Germinal center (tissue), 1 donor: ENCODE results near the gene SLC23A2.
"Not testable (repeated sequence)": the region's sequence is repeated elsewhere in the genome, so short reads cannot be mapped to it uniquely, and the experiment has no call there.

Source experiments
- DNase-seq: peaks from one replicate; pipeline ENCODE4 v3.0.0; 2012; ENCODE audit warnings: mixed read lengths, low spot score

SLC23A2 gene

DNA sequence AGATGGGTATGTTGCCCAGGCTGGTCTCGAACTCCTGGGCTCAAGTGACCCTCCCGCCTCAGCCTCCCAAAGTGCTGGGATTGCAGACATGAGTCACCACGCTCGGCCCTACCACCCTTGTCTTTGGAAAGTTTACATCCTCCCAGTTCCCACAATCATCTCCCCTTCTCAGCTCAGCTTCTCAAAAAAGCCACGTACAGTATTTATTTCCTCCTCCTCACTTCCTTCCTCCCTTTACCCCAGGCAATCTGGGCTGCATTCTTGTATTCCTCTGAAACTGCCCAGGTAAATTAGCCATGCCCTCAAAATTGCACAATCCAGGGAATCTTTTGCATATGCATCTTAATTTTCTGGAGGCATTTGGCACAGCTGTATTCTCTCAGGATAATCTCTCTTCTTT is 7.4 kb upstream of the SLC23A2 start:
- no peak for DNase-seq

GRCh38 chr20:5005326-5005725 is 4.0 kb upstream of the SLC23A2 start:
- no peak for DNase-seq

DNA sequence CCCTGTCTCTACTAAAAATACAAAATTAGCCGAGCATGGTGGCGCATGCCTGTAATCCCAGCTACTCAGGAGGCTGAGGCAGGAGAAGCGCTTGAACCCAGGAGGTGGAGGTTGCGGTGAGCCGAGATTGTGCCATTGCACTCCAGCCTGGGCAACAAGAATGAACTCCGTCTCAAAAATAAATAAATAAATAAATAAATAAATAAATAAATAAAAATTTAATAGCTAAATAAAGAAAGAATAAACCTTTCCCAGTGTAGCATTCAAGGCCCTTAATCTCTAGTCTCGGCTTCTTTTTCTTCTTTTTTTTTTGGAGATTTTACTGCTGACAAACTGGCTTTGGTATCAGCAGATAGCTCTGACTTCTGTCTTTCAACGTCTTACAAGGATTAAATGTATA is 3.5 kb upstream of the SLC23A2 start:
- DNase-seq: not testable (repeated sequence)

DNA sequence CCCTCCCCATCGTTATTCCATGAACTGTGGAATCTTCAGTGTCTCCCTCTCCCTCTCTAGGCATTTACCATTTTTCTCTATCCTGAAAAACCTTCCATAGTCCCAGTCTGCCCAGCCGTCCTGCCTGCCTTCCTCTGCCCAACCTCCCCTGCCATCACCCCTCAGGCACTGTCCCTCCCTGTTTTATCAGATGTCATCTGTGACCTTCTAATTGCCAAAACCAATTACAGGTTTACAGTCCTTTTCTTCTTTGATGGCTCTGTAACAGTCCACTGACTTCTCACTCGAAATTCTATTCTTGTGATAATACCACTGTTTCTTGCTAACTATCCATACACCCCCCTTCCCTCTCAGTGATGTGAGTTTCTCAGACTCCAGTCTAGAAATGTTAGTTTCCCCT is 2.3 kb upstream of the SLC23A2 start:
- no peak for DNase-seq

DNA sequence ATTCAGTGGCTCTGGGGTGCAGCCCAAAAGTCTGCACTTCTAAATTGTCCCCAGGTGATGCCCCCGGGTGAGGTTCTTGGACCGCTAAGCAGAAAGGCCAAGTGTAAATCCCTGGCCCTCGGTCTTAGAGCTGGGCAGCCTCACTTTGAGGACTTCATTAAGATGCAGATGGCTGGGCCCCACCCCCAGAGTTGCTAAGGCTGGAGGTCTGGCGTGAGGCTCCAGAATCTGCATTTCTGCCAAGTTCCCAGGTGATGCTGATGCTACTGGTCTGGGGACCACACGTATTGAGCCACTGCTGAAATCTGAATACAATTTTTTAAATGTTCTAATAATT is 735 bp upstream of the SLC23A2 start:
- peak; percentile 11 for DNase-seq

DNA sequence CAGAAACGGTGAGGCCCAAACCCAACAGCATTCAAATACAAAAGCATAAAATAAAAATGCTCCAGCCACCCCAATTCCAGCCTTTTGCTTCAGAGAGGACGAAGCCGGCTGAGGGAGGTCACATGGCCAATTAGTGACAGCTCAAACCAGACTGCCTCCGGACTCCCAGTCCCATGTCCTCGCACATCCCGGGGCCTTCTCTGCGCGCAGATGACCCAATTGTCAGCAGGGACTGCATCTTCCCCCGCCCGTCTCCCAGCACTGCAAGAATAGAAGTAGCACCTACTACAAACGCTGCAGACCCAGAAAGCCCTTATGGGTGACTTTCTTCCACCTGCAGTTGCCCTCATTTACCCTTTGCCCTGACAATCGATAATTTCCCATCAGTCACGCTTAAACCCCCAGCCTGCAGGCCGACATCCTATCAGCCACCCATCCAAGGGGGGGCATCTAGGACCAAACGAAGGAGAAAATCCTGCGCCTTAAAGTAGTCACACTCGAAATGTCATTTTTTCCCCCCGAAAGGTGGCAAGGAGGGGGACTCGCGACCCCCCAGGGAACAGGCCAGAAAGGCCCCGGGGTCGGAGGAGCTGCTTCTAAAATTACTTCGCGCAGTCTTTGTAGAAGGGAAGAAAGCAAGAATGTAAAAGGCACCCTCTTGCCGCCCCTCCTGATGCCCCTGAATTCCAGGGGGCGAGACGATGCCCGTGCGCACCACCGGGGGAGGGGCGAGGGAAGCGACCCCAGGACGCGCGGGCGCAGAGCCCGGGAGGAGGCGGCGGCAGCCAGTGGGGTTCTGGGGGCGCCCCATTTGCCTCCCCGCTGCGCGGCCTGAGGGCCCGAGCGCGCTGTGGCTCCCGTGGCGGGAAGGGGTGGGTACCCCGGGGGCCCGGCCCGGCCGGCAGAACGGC is 792 bp downstream of the SLC23A2 start:
- DNase-seq: peak; percentile 44

GRCh38 chr20:4999788-5000187 is 1.5 kb downstream of the SLC23A2 start:
- no peak for DNase-seq

DNA sequence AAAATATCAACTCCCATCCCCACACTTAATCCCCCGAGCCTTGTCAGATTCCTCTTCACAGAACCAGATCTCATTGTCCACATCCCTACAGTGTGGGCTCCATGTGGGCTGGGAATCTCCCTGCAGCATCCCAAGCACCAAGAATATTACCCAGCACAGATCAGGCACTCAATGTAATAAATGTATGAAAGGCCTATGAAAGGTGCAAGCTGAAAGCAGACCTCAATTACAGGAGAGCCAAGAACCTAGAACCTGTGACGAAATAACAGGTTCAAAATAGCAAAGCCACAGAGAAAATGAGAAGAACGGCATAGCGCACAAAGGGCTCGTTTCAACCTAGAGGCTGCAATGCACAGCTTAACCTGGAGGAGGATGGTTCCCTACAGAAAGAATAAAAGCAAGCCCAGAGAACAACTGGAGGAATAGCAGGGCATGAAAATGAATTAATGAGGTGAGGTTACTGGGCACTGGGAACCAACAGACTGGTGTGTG is 3.1 kb downstream of the SLC23A2 start:
- peak; percentile 55 for DNase-seq

- no peak for DNase-seq
Observed at GRCh38 chr20:4997222-4997621, 4.1 kb downstream of the SLC23A2 start.

- DNase-seq: peak; percentile 47
Observed at GRCh38 chr20:4989570-4989969, 11.7 kb downstream of the SLC23A2 start.

DNA sequence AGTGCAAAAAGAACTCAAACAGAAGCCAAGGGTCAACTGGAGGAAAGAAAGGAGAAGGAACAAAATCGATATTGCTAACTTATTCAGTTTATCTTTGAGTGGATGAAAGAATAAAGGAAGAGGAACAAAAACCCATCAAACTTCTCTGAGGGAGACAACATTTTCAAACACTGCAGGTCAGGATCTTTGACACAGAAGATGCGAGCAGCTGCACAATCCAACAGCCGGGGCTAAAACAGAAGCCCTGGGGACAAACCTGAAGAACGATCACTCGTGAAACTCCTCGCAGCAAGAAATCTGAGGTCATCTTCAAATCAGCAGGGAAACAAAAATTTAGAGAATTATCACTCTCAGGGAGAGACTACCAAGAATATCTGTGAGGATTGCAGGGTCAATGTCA is 14.2 kb downstream of the SLC23A2 start:
- DNase-seq: peak; percentile 20

GRCh38 chr20:4985658-4986057 is 15.7 kb downstream of the SLC23A2 start:
- peak; percentile 56 for DNase-seq

- DNase-seq: no peak
Observed at GRCh38 chr20:4982281-4982680, 19.0 kb downstream of the SLC23A2 start.

GRCh38 chr20:4979841-4980410 is 21.4 kb downstream of the SLC23A2 start:
- no peak for DNase-seq

- DNase-seq: no peak
Observed at GRCh38 chr20:4978050-4978918, 23.0 kb downstream of the SLC23A2 start.

DNA sequence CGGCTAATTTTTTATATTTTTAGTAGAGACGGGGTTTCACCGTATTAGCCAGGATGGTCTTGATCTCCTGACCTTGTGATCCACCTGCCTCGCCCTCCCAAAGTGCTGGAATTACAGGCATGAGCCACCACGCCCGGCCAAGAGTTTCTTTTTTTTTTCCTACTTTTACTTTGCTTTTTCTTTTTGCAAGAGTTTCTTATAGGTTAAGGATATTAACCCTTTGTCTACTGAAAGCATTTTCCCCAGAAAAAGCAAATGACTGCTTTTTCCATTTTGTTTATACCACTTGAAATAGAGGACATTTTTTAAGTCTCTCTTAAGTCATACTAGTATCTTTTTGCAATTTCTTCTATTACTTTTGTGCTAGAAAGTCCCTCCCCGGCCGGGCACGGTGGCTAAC is 25.3 kb downstream of the SLC23A2 start:
- not testable (repeated sequence) for DNase-seq

- no peak for DNase-seq
Observed at GRCh38 chr20:4973330-4974097, 27.8 kb downstream of the SLC23A2 start.

DNA sequence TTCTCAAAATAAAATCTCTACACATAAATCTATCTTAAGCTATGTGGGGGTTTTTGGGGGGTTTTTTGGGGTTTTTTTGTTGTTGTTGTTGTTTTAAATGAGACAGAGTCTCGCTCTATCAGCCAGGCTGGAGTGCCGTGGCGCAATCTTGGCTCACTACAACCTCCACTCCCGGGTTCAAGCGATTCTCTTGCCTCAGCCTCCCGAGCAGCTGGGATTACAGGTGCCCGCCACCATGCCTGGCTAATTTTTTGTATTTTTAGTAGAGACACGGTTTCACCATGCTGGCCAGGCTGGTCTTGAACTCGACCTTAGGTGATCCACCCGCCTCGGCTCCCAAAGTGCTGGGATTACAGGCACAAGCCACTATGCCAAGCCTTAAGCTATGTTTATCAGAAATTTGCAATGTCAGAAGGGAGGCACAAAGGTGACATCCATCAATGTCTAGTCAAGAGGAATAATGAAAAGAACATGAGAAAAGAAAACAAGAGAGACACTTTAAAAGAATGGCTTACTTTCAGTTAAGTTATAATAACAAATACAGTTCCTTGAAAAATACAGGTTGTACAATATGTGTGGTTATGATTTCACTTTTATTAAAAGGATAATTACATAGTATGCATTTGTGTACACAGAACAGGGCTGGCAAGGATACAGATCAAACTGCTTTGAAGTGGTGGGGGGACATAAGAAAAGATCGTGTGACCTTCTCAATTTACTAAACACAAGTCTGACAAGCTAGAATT is 28.6 kb downstream of the SLC23A2 start:
- DNase-seq: no peak

- no peak for DNase-seq
Observed at GRCh38 chr20:4971064-4971463, 30.2 kb downstream of the SLC23A2 start.

DNA sequence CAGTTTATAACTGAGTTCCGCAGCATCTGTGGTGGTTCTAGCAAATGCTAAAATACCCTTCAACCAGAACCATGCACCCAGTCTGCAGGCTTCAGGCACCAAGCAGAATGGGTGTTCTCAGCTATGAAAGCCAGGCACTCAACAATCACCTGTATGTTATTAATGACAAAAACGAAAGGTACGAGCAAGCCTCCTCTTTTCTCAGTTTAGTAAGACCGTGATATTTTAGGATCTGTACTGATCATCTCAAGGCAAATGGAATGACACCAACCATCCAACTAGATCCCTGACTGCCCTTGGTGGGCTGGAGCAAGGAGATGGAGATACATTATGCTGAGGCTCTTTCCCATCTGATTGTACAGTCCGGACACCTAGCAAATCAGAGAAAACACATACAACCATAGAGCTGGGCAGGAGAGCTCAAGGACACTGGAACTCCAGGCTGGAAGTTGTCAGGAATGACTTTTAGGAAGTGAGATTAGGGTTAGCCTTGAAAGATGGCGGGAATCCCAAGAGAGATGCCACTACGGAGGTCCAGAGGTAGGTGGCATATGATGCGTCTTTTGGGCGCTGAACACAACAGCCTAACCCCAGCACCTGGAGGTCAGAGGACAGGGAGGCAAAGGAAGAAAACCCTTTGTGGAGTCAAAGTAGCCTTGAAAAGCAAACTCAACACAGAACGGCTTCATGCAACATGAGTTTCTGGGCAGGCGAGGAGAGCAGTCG is 33.4 kb downstream of the SLC23A2 start:
- no peak for DNase-seq
